Activated naive CD4-positive, alpha-beta T cell treated with anti-CD3 and anti-CD28 coated beads, Interleukin-2, amount 10 ng/mL, durations not matched to agents 7 days and 5 days (primary cell): ENCODE measurements around the gene PDSS2.
"Not testable (repeated sequence)": the region's sequence is repeated elsewhere in the genome, so short reads cannot be mapped to it uniquely, and the experiment has no call there.

Source experiments
- CTCF ChIA-PET: fragments of 350-600 bp; sonication (Branson Sonifier 250); formaldehyde crosslinking; loops from one replicate; lab custom pipeline; 2021; ENCODE audit warnings: antibody characterized with exemption; lab: Charles Lee
- DNase-seq: peaks from one replicate; pipeline ENCODE4 v3.0.0-alpha.2; 2020
- H3K27ac Mint-ChIP-seq: one replicate; pipeline ENCODE4 v1.8.0; 2021; ENCODE audit warnings: mild to moderate bottlenecking, moderate library complexity, mixed read lengths
- H3K27me3 Mint-ChIP-seq: one replicate; pipeline ENCODE4 v1.8.0; 2021; ENCODE audit warnings: mild to moderate bottlenecking, mixed read lengths
- H3K36me3 Mint-ChIP-seq: one replicate; pipeline ENCODE4 v1.8.0; 2021; ENCODE audit warnings: mixed read lengths
- H3K4me1 Mint-ChIP-seq: one replicate; pipeline ENCODE4 v1.8.0; 2021; ENCODE audit warnings: mixed read lengths
- H3K4me3 Mint-ChIP-seq: one replicate; pipeline ENCODE4 v1.8.0; 2021; ENCODE audit warnings: mild to moderate bottlenecking, moderate library complexity, mixed read lengths
- H3K9me3 Mint-ChIP-seq: one replicate; pipeline ENCODE4 v1.8.0; 2021; ENCODE audit warnings: mixed read lengths

The PDSS2 gene

DNA sequence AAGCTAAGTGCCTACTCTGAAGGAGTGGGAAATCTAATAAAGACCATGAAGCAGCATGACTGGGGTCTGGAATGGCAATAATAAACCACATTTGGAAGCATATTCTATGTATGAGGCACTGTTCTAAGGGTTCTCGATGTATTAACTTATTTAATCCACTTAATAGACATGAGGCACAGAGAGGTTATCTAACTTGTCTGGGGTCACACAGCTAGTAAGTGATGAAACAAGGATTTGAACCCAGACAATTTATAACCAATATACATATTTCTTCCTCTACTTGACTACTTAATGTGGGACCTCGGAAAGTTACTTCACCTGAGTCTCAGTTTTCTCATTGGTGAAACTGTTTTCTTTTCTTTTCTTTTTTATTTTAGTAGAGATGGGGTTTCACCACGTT lies 131.3 kb downstream of the PDSS2 start:
- Mint-ChIP-seq H3K27ac (no peak overlapping the region), H3K9me3 (no peaks in the 10 kb centered on the region), H3K27me3 (no peaks in the 10 kb centered on the region), H3K4me3 (no peak overlapping the region), H3K36me3 (peaks cover 9% of the 10 kb centered on the region), H3K4me1 (peaks cover 17% of the 10 kb centered on the region)
- CTCF ChIA-PET, result interaction anchor here (0.6 kb wide), 1 partner anchor 115 kb away, joined by 4 read pairs; no protein-coding TSS in a partner anchor
- no peak for DNase-seq

DNA sequence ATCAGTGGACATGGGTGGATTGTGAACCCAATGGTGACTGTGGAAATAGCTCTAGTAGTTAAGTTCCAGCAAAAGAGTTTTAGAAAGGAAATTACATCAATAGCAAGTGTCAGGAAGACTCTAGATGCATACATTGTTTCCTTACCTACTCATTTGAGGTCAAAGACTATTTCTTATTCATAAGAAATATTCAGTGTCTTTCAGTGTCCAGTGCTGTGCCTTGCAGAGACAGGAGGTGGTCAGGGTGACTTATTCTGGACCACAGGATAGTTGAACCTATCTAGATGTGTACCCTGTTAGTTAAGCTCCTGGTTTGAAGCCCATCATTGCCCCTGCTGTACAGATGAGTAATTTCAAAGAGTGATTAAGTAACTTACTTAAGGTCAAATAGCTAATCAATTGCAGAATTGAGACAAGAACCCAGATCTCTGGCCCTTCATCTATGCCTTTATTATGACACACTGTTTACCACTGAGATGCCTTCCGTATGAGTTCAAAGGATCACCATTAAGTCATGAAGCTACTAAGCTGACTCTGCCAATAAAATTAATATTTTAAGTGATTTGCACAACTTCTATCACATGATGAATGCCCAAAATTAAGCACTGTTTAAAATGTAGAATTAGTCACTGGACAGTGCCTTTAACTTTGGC lies 136.1 kb downstream of the PDSS2 start:
- Mint-ChIP-seq H3K36me3 (peaks cover 2% of the 10 kb centered on the region), H3K27me3 (no peaks in the 10 kb centered on the region), H3K27ac (no peak overlapping the region), H3K9me3 (no peaks in the 10 kb centered on the region), H3K4me3 (no peak overlapping the region), H3K4me1 (no peaks in the 10 kb centered on the region)
- CTCF ChIA-PET, result no interaction called here
- no peak for DNase-seq

DNA sequence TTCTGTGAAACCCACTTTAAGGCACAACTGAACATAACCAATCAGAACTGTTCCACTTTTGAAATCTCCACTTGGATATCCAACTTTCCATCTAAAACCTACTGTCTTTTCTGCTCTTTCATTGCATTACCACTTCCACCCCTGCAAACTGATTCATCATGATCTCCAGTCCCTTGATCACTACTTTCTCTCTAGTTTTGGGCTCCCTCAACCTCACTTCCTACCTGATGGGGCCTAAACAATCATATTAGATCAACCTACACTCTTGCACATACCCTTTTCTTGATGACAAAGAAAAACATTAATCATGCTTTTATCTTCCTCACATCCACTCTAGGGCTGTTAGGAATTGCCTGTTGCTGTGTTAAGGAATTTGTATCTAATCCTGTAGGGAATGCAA lies 137.6 kb downstream of the PDSS2 start:
- peaks cover 2% of the 10 kb centered on the region for H3K36me3 Mint-ChIP-seq
- H3K4me3 Mint-ChIP-seq, result no peak overlapping the region
- CTCF ChIA-PET, result interaction anchor here (1.4 kb wide), 1 partner anchor 353 kb away, joined by 4 read pairs; no protein-coding TSS in a partner anchor
- no peak overlapping the region for H3K27ac Mint-ChIP-seq
- no peak for DNase-seq
- no peaks in the 10 kb centered on the region for H3K27me3 Mint-ChIP-seq
- no peaks in the 10 kb centered on the region for H3K9me3 Mint-ChIP-seq
- H3K4me1 Mint-ChIP-seq, result no peaks in the 10 kb centered on the region

DNA sequence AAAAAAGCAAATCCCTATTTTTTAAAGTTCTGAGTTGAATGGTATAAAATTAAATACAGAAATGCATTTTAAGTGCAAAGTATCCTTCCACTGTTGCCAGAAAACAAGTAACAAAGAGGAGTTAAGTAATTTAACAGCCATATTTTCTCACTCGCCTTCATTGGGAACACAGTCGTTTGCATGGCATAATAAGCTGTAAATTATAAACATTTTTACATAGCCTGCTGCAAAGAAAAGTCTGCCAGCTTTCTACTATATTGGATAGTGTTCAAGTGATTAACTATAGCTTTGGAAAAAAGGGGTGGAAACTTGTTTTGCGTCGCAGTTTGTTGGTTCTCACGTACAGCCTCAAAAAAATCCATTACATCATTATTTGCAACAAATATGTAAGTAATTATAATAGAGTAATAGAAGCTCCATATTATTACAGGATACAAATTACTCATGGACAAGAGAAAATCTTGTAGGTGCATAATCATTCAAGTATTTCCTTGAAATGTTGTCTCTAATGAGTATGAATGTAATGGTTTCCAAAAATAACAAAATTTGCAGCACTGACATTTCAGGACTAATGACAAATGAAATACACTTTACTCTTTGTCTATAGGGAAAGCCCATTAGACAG lies 139.3 kb downstream of the PDSS2 start:
- no peaks in the 10 kb centered on the region for H3K9me3 Mint-ChIP-seq

DNA sequence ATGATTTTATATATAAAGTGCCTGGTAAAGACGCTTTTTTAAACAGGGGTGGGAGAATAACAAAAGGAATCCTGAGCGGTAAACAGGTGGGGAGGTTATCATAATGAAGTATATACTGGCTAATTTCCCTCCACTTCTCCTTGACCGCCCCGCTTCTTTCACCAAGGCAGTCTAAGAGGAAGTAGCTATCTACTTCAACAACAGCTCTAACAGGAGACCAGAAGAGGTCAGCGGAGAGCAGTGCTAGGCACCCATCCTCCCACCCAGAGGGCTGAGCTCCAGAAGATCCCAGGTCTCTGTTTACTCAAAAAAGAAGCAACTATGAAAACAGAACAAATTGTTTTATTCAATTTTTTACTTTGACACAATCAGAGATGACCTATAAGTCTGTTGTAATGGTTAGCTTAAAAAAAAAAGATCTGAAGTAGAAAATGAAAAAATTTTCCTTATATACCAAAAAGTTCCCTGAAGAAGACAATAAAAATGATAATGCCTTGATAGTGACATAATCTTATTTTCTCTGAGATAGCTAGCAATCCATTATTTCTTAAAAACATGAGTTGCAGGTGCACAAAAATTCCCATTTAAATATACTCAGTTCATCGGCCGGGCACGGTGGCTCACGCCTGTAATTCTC lies 141.1 kb downstream of the PDSS2 start:
- Mint-ChIP-seq H3K27ac (no peak overlapping the region), H3K9me3 (no peaks in the 10 kb centered on the region), H3K4me3 (no peak overlapping the region), H3K36me3 (no peaks in the 10 kb centered on the region), H3K27me3 (no peaks in the 10 kb centered on the region), H3K4me1 (no peaks in the 10 kb centered on the region)
- peak; percentile 52 for DNase-seq
- CTCF ChIA-PET, result interaction anchor here (0.6 to 2.3 kb wide), 25 partner anchors 10 to 550 kb away, joined by 3 to 16 read pairs (median 4); partner anchors contain the start of genes PDSS2 and SOBP

More for the DNA sequence above, 139.3 kb downstream of the PDSS2 start:
- CTCF ChIA-PET, result interaction anchor here (0.6 to 2.3 kb wide), 2 partner anchors 337 to 354 kb away, joined by 3 to 16 read pairs; no protein-coding TSS in a partner anchor
- Mint-ChIP-seq H3K27me3 (no peaks in the 10 kb centered on the region), H3K36me3 (no peaks in the 10 kb centered on the region), H3K27ac (no peak overlapping the region), H3K4me3 (no peak overlapping the region), H3K4me1 (no peaks in the 10 kb centered on the region)
- no peak for DNase-seq

DNA sequence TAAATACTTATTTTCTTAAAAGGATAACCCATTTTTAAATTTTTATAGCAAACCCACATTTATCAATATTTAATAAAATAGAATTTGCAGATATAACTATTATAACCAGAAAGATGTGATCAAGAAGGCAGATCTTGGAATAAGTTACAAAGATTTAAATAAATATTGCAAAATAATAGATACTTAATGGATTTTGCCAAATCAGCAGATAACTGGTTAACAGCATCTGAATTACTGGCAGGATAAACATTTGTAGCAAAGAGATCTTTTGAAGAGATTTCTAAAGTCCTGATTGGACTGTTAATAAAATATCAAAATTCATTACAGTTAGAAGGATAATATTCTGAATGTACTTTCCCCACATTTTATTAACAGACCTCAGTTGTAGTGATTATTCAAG lies 144.2 kb downstream of the PDSS2 start:
- Mint-ChIP-seq H3K36me3 (no peaks in the 10 kb centered on the region), H3K4me3 (no peak overlapping the region), H3K9me3 (no peaks in the 10 kb centered on the region), H3K4me1 (no peaks in the 10 kb centered on the region), H3K27me3 (no peaks in the 10 kb centered on the region), H3K27ac (no peak overlapping the region)
- CTCF ChIA-PET, result no interaction called here
- no peak for DNase-seq

DNA sequence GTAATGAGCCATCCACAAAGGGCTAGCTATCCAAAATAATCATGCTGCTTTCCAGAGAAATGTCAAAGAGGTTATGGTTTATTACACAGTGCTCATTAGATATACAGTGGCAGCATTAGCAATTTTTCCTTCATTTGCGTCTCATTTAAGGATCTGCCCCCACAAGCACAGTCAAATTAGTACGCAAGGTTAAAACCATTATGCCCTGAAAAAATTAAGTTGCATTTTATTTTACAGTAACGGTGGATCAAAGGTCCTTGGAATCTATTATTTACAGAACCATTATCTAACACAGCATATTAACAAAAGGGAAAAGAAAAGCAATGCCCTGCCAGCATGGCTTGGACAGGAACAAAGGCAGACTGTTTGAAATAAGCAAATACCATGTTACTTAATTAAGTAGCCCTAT lies 144.8 kb downstream of the PDSS2 start:
- Mint-ChIP-seq H3K9me3 (no peaks in the 10 kb centered on the region), H3K4me3 (no peak overlapping the region), H3K27me3 (no peaks in the 10 kb centered on the region), H3K27ac (no peak overlapping the region), H3K4me1 (no peaks in the 10 kb centered on the region), H3K36me3 (no peaks in the 10 kb centered on the region)
- CTCF ChIA-PET, result no interaction called here
- DNase-seq, result no peak

DNA sequence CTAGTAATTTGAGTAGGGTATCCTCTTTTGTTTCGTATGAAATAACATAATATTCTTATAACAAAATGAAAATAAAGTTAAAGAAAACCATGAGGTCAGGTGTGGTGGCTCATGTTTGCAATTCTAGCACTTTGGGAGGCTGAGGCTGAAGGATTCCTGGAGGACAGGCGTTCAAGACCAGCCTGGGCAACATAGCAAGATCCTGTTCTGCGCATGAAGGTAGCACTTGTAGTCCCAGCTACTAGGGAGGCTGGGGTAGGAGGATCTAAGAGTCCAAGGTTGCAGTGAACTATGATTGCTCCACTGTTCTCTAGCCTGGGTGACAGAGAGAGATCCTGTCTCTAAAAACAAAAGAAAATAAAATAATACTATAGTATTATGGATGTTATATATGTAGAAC lies 145.6 kb downstream of the PDSS2 start:
- Mint-ChIP-seq H3K4me3 (no peak overlapping the region), H3K9me3 (no peaks in the 10 kb centered on the region), H3K36me3 (no peaks in the 10 kb centered on the region), H3K4me1 (no peaks in the 10 kb centered on the region), H3K27ac (no peak overlapping the region), H3K27me3 (no peaks in the 10 kb centered on the region)
- no peak for DNase-seq
- CTCF ChIA-PET, result no interaction called here

DNA sequence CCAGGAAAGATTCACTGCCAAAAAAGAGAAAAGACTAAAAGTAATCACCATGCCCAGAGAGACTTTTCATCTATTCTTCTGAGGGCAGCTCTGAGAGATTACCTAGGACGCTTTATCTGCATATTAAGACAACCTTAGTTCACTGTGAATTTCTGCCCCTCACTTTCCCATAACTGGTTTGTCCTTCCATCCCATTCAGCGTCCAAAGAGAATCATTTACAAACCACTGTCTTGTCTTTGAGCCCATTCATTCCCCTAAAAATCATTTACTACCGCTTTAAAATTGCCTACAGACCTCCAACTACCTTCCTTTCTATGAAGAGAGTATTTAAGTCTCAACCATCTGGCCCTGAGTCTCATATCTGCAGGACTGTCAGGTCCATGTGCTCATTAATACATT lies 149.0 kb downstream of the PDSS2 start:
- Mint-ChIP-seq H3K36me3 (no peaks in the 10 kb centered on the region), H3K27me3 (no peaks in the 10 kb centered on the region), H3K9me3 (no peaks in the 10 kb centered on the region), H3K4me1 (no peaks in the 10 kb centered on the region), H3K27ac (no peak overlapping the region), H3K4me3 (no peak overlapping the region)
- CTCF ChIA-PET, result interaction anchor here (0.6 kb wide), 1 partner anchor 323 kb away, joined by 3 read pairs; no protein-coding TSS in a partner anchor
- no peak for DNase-seq

DNA sequence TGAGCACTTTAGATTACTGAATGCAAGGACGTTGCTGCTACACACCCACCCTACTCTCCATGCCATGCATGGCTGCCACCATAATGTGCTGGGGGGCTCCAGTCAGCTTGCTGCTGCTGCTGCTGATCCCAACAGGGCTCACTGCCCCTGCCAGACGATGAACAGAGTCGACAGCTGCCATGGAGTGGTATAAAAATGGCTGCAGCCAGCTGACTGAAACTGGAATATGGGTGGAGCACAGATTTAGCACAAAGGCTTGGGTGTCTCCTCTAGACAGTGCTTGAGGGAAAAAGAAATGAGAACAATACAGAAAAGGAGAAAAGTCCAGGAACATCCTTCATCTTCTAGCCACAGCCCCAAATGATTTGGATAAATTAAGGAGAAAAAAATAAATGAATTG lies 150.7 kb downstream of the PDSS2 start:
- Mint-ChIP-seq H3K9me3 (no peaks in the 10 kb centered on the region), H3K27ac (no peak overlapping the region), H3K4me3 (no peak overlapping the region), H3K27me3 (no peaks in the 10 kb centered on the region), H3K4me1 (no peaks in the 10 kb centered on the region), H3K36me3 (no peaks in the 10 kb centered on the region)
- CTCF ChIA-PET, result no interaction called here
- no peak for DNase-seq

DNA sequence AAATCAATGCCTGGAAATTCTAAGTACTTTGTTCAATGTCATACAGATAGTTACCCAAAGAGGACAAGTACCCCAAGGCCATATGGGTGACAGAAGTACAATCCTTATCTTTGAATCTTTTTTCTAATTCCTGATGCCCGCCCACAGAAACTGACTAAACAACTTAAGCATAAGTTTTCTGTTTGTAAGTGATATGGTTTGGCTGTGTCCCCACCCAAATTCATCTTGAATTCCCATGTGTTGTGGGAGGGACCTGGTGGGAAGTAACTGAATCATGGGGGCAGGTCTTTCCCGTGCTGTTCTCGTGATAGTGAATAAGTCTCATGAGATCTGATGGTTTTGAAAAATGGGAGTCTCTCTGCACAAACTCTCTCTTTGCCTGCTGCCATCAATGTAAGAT lies 153.4 kb downstream of the PDSS2 start:
- CTCF ChIA-PET, result interaction anchor here (1.1 kb wide), 1 partner anchor 12 kb away, joined by 3 read pairs; no protein-coding TSS in a partner anchor
- H3K27me3 Mint-ChIP-seq, H3K9me3 Mint-ChIP-seq, H3K36me3 Mint-ChIP-seq, H3K4me3 Mint-ChIP-seq, H3K4me1 Mint-ChIP-seq, H3K27ac Mint-ChIP-seq, DNase-seq: not testable (repeated sequence)

DNA sequence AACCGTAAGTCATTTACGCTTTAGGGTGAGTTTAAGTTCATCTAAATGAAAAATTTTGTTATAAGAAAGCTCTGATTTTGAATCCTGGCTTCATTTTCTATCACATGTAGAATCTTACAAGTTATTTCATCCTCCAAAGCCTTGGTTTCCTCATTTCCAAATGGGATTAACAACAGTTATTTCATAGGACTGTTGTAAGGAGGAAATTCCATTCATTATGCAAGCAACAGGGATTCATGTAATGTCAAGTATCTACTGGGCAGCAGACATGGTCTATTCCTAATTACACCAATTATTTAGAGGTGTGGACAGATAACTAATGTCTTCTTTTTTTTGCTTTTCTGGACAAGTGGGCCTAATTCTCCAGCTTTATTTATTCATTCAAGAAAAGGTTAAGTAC lies 154.0 kb downstream of the PDSS2 start:
- no peak for DNase-seq
- no peaks in the 10 kb centered on the region for H3K27me3 Mint-ChIP-seq
- H3K4me1 Mint-ChIP-seq, result no peaks in the 10 kb centered on the region
- H3K9me3 Mint-ChIP-seq, result no peaks in the 10 kb centered on the region
- H3K27ac Mint-ChIP-seq, result no peak overlapping the region
- no peak overlapping the region for H3K4me3 Mint-ChIP-seq
- no peaks in the 10 kb centered on the region for H3K36me3 Mint-ChIP-seq
- CTCF ChIA-PET, result interaction anchor here (1.1 kb wide), 1 partner anchor 12 kb away, joined by 3 read pairs; no protein-coding TSS in a partner anchor

DNA sequence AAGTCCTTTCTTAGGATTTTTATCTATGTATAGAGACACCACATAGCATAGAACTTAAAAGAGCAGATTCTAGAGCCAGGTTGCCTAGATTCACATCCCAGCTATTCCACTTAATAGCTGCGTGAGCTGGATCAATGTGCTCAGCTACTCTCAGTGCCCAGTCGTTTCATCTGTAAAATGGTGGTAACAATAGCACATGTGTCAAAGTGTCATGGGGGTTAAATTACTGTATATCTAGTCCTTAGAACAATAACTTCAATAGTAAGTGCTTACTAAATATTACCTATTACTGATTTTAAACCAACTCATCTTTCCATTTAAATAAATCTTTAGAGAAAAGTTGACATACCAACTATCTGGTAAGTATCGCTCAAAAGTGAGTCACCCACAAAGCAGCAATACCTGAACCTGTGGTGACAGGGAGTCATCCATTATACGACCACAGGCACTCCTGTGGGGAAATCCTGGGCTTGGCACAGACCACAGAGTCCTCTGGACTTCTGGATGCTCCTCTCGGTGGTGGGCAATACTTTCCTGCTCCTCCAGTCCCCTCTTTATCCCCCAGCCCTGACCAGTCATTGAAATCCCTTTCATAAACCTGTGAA lies 154.8 kb downstream of the PDSS2 start:
- DNase-seq, result no peak
- H3K4me3 Mint-ChIP-seq, result no peak overlapping the region
- H3K36me3 Mint-ChIP-seq, result no peaks in the 10 kb centered on the region
- no peaks in the 10 kb centered on the region for H3K9me3 Mint-ChIP-seq
- H3K27ac Mint-ChIP-seq, result no peak overlapping the region
- H3K27me3 Mint-ChIP-seq, result no peaks in the 10 kb centered on the region
- CTCF ChIA-PET, result no interaction called here
- H3K4me1 Mint-ChIP-seq, result no peaks in the 10 kb centered on the region

DNA sequence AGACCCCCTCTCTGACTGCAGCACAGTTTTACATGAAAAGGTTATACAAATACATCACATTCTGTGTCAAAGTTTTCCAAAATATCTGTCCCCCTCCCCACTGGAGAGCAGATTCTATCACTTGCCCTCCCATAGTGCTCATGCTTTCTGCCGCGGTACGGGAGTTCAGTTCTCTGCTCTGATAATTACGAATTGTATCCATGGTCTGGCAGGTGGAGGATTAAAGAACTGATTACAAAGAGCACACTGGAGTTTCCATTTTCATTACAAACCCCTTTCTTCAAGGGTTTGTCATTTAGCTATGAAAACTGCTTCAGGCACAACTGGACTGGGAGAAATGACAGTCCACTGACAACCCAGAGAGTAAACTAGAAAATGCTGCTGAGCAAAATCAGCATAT lies 166.0 kb downstream of the PDSS2 start:
- Mint-ChIP-seq H3K4me3 (no peak overlapping the region), H3K36me3 (no peaks in the 10 kb centered on the region), H3K4me1 (no peaks in the 10 kb centered on the region), H3K9me3 (no peaks in the 10 kb centered on the region), H3K27me3 (no peaks in the 10 kb centered on the region), H3K27ac (no peak overlapping the region)
- DNase-seq, result no peak
- CTCF ChIA-PET, result no interaction called here
